ENCODE measurements around the gene RNF225.
A peak's percentile ranks its signal among the peaks of the same experiment; 100 is the strongest.

The RNF225 gene

GRCh38 chr19:58386576-58387337 lies 8.7 kb upstream of the RNF225 start, which contains the start of gene RPS5:
Gene RPS5, plus strand, starts transcription at chr19:58387269. Its CDS starts 869 bp downstream, at chr19:58388138.
- FAIRE-seq (peak; percentile 98), DNase-seq (ENCODE audit: insufficient read length, low spot score) (peak; percentile 99)
- TF ChIP-seq TAF1 (IDR thresholded peaks at IDR 0.05; ENCODE audit: low read depth, low read length) (peak; percentile 98), PAX5 (IDR thresholded peaks at IDR 0.05; ENCODE audit: insufficient read depth, low read length, severe bottlenecking) (no peak), POU2F2 (IDR thresholded peaks at IDR 0.05; ENCODE audit: low read depth, low read length) (peak; percentile 77), POLR2A (IDR thresholded peaks at IDR 0.05; ENCODE audit: low read depth, low read length) (peak; percentile 97), SPI1 (IDR thresholded peaks at IDR 0.05; ENCODE audit: low read depth, low read length) (no peak), POLR2AphosphoS5 (IDR thresholded peaks at IDR 0.05; ENCODE audit: low read depth, low read length) (peak; percentile 96)

- no peak for DNase-seq (ENCODE audit: insufficient read length, low spot score)
- no peak for TF ChIP-seq POU2F2 (IDR thresholded peaks at IDR 0.05; ENCODE audit: low read depth, low read length)
- peak; percentile 36 for TF ChIP-seq PAX5 (IDR thresholded peaks at IDR 0.05; ENCODE audit: insufficient read depth, low read length, severe bottlenecking)
- FAIRE-seq = peak; percentile 56
Observed at GRCh38 chr19:58387338-58388174, 7.9 kb upstream of the RNF225 start.

- FAIRE-seq = no peak
- no peak for DNase-seq (ENCODE audit: insufficient read length, low spot score)
- TF ChIP-seq PAX5 (IDR thresholded peaks at IDR 0.05; ENCODE audit: insufficient read depth, low read length, severe bottlenecking) = no peak
- TF ChIP-seq TAF1 (IDR thresholded peaks at IDR 0.05; ENCODE audit: low read depth, low read length) = no peak
- no peak for TF ChIP-seq SPI1 (IDR thresholded peaks at IDR 0.05; ENCODE audit: low read depth, low read length)
- TF ChIP-seq POU2F2 (IDR thresholded peaks at IDR 0.05; ENCODE audit: low read depth, low read length) = no peak
- no peak for TF ChIP-seq POLR2A (IDR thresholded peaks at IDR 0.05; ENCODE audit: low read depth, low read length)
- TF ChIP-seq POLR2AphosphoS5 (IDR thresholded peaks at IDR 0.05; ENCODE audit: low read depth, low read length) = no peak
Observed at GRCh38 chr19:58388175-58388526, 7.3 kb upstream of the RNF225 start.

GRCh38 chr19:58392945-58393724 lies 2.3 kb upstream of the RNF225 start:
- TF ChIP-seq POLR2AphosphoS5 (IDR thresholded peaks at IDR 0.05; ENCODE audit: low read depth, low read length) (peak; percentile 61), POLR2A (IDR thresholded peaks at IDR 0.05; ENCODE audit: low read depth, low read length) (peak; percentile 1; the same call in 1 of the 2 replicates), POU2F2 (IDR thresholded peaks at IDR 0.05; ENCODE audit: low read depth, low read length) (no peak)
- DNase-seq (ENCODE audit: insufficient read length, low spot score) = no peak
- no peak for FAIRE-seq

GRCh38 chr19:58393725-58394033 lies 1.8 kb upstream of the RNF225 start:
- FAIRE-seq = no peak
- TF ChIP-seq TAF1 (IDR thresholded peaks at IDR 0.05; ENCODE audit: low read depth, low read length) (no peak), SPI1 (IDR thresholded peaks at IDR 0.05; ENCODE audit: low read depth, low read length) (no peak), PAX5 (IDR thresholded peaks at IDR 0.05; ENCODE audit: insufficient read depth, low read length, severe bottlenecking) (no peak), POLR2AphosphoS5 (IDR thresholded peaks at IDR 0.05; ENCODE audit: low read depth, low read length) (no peak), POLR2A (IDR thresholded peaks at IDR 0.05; ENCODE audit: low read depth, low read length) (no peak), POU2F2 (IDR thresholded peaks at IDR 0.05; ENCODE audit: low read depth, low read length) (no peak)
- no peak for DNase-seq (ENCODE audit: insufficient read length, low spot score)

- TF ChIP-seq TAF1 (IDR thresholded peaks at IDR 0.05; ENCODE audit: low read depth, low read length) = no peak
- TF ChIP-seq POU2F2 (IDR thresholded peaks at IDR 0.05; ENCODE audit: low read depth, low read length) = no peak
- TF ChIP-seq POLR2A (IDR thresholded peaks at IDR 0.05; ENCODE audit: low read depth, low read length) = no peak
- TF ChIP-seq SPI1 (IDR thresholded peaks at IDR 0.05; ENCODE audit: low read depth, low read length) = no peak
- TF ChIP-seq POLR2AphosphoS5 (IDR thresholded peaks at IDR 0.05; ENCODE audit: low read depth, low read length) = no peak
- TF ChIP-seq PAX5 (IDR thresholded peaks at IDR 0.05; ENCODE audit: insufficient read depth, low read length, severe bottlenecking) = no peak
- DNase-seq (ENCODE audit: insufficient read length, low spot score) (no peak), FAIRE-seq (no peak)
Observed at GRCh38 chr19:58394821-58395219, 636 bp upstream of the RNF225 start.

GRCh38 chr19:58395979-58396627 lies 647 bp downstream of the RNF225 start:
- TF ChIP-seq PAX5 (IDR thresholded peaks at IDR 0.05; ENCODE audit: insufficient read depth, low read length, severe bottlenecking) = no peak
- no peak for TF ChIP-seq POLR2AphosphoS5 (IDR thresholded peaks at IDR 0.05; ENCODE audit: low read depth, low read length)
- TF ChIP-seq TAF1 (IDR thresholded peaks at IDR 0.05; ENCODE audit: low read depth, low read length) = no peak
- TF ChIP-seq SPI1 (IDR thresholded peaks at IDR 0.05; ENCODE audit: low read depth, low read length) = no peak
- no peak for TF ChIP-seq POLR2A (IDR thresholded peaks at IDR 0.05; ENCODE audit: low read depth, low read length)
- TF ChIP-seq POU2F2 (IDR thresholded peaks at IDR 0.05; ENCODE audit: low read depth, low read length) = no peak
- no peak for FAIRE-seq
- no peak for DNase-seq (ENCODE audit: insufficient read length, low spot score)

GRCh38 chr19:58396691-58397532 lies 1.5 kb downstream of the RNF225 start:
- DNase-seq (ENCODE audit: insufficient read length, low spot score) (no peak), FAIRE-seq (no peak)
- TF ChIP-seq POLR2AphosphoS5 (IDR thresholded peaks at IDR 0.05; ENCODE audit: low read depth, low read length) = no peak
- no peak for TF ChIP-seq PAX5 (IDR thresholded peaks at IDR 0.05; ENCODE audit: insufficient read depth, low read length, severe bottlenecking)
- no peak for TF ChIP-seq TAF1 (IDR thresholded peaks at IDR 0.05; ENCODE audit: low read depth, low read length)
